Measurements from ENCODE around the gene PSMG1.

PSMG1 gene

GRCh38 chr21:39156024-39156423 lies 27.2 kb downstream of the PSMG1 start:
- no peak overlapping the region for H3K27ac ChIP-seq
- H3K4me2 ChIP-seq, result no peak overlapping the region
- peaks cover 15% of the 10 kb centered on the region for H3K9me3 ChIP-seq
- H3K36me3 ChIP-seq, result no peaks in the 10 kb centered on the region
- no peak for TF ChIP-seq Cebpa-rat (IDR thresholded peaks at IDR 0.05)
- no peaks in the 10 kb centered on the region for H3K27me3 ChIP-seq
- H3K9ac ChIP-seq, result no peak overlapping the region
- H3K4me1 ChIP-seq, result 0 out of 2 replicates have a peak, but pooled peaks cover 13% of the 10 kb centered on the region
- H3K4me3 ChIP-seq, result no peak overlapping the region
- no peaks in the 10 kb centered on the region for H4K20me1 ChIP-seq

GRCh38 chr21:39155578-39155977 lies 27.7 kb downstream of the PSMG1 start:
- no peak overlapping the region for H3K9ac ChIP-seq
- no peak for TF ChIP-seq Cebpa-rat (IDR thresholded peaks at IDR 0.05)
- no peaks in the 10 kb centered on the region for H3K27me3 ChIP-seq
- 0 out of 2 replicates have a peak, but pooled peaks cover 9% of the 10 kb centered on the region for H3K4me1 ChIP-seq
- peaks cover 15% of the 10 kb centered on the region for H3K9me3 ChIP-seq
- H4K20me1 ChIP-seq, result no peaks in the 10 kb centered on the region
- H3K27ac ChIP-seq, result no peak overlapping the region
- H3K4me2 ChIP-seq, result no peak overlapping the region
- no peak overlapping the region for H3K4me3 ChIP-seq
- no peaks in the 10 kb centered on the region for H3K36me3 ChIP-seq

- H4K20me1 ChIP-seq, result no peaks in the 10 kb centered on the region
- H3K9ac ChIP-seq, result no peak overlapping the region
- H3K36me3 ChIP-seq, result no peaks in the 10 kb centered on the region
- no peak overlapping the region for H3K27ac ChIP-seq
- H3K4me1 ChIP-seq, result 0 out of 2 replicates have a peak, but pooled peaks cover 1% of the 10 kb centered on the region
- H3K4me3 ChIP-seq, result no peak overlapping the region
- H3K4me2 ChIP-seq, result no peak overlapping the region
- TF ChIP-seq Cebpa-rat (IDR thresholded peaks at IDR 0.05), result no peak
- no peaks in the 10 kb centered on the region for H3K27me3 ChIP-seq
- H3K9me3 ChIP-seq, result peaks cover 15% of the 10 kb centered on the region
These were observed 29.4 kb downstream of the PSMG1 start for GRCh38 chr21:39153842-39154241.

GRCh38 chr21:39153373-39153772 lies 29.9 kb downstream of the PSMG1 start:
- Histone ChIP-seq H3K4me3 (no peak overlapping the region), H3K9me3 (peaks cover 15% of the 10 kb centered on the region), H3K36me3 (no peaks in the 10 kb centered on the region), H3K9ac (no peak overlapping the region), H3K4me1 (no peaks in the 10 kb centered on the region), H3K4me2 (no peak overlapping the region), H3K27me3 (no peaks in the 10 kb centered on the region), H3K27ac (no peak overlapping the region), H4K20me1 (no peaks in the 10 kb centered on the region)
- TF ChIP-seq Cebpa-rat (IDR thresholded peaks at IDR 0.05), result no peak

DNA sequence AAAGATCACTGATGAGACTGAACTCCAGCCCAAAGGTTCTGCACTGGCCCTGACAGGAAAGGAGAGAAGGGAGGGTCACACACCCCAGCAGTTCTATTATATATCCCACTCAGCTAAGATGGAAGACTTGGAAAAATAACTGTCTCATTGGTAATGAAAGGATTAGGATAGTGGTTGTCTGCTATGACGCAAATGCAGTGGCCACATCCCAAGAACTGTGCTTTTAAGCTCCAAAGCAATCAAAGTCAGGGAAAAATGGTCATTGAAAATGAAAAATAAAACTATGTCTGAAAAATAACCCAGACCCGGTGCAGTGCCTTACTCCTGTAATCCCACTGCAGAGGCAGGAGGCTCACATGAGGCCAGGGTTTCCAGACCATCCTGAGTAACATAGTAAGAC lies 31.0 kb downstream of the PSMG1 start:
- H3K9ac ChIP-seq, result no peak overlapping the region
- H3K4me3 ChIP-seq, result no peak overlapping the region
- H3K4me1 ChIP-seq, result no peaks in the 10 kb centered on the region
- peaks cover 10% of the 10 kb centered on the region for H3K9me3 ChIP-seq
- H3K36me3 ChIP-seq, result no peaks in the 10 kb centered on the region
- H4K20me1 ChIP-seq, result no peaks in the 10 kb centered on the region
- H3K4me2 ChIP-seq, result no peak overlapping the region
- no peaks in the 10 kb centered on the region for H3K27me3 ChIP-seq
- TF ChIP-seq Cebpa-rat (IDR thresholded peaks at IDR 0.05), result no peak
- H3K27ac ChIP-seq, result no peak overlapping the region

DNA sequence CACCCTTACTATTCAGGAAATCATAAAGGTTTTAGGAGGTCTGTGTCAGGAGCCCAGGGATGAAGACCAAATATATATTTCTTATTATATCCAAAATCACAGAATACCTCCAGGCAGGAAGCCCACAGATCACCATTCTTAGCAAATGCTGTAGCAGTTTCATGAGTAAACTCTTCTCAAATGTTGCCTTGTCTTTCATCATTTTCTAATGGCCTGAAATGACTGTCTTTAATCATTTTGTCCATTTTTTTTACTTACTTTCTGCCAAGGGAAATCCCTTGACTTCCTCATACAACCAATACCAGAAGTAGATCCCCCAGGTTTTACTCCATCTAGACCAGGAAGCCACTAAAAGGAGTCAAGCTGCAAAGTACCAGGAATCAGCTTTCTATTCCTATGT lies 32.4 kb downstream of the PSMG1 start:
- Histone ChIP-seq H3K36me3 (no peaks in the 10 kb centered on the region), H3K4me2 (no peak overlapping the region), H3K9ac (no peak overlapping the region)

DNA sequence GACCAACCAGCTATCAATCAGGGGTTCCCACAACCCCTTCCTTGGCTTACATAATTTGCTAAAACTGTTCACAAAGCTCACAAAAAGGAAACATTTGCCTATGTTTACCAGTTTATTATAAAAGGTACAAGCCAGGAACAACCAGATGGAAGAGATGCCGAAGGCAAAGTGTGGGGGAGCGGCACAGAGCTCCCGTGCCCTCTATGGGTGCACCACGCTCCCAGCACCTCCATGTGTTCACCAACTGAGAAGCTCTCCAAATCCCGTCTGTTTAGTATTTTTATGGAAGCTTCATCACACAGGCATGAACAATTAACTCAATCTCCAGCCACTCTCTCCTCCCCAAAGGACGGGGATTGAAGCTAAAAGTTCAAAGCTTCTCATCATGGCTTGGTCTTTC lies 32.9 kb downstream of the PSMG1 start:
- Histone ChIP-seq H3K27me3 (no peaks in the 10 kb centered on the region), H3K9ac (no peak overlapping the region), H3K27ac (no peak overlapping the region), H3K4me3 (no peak overlapping the region), H3K4me1 (no peaks in the 10 kb centered on the region), H3K36me3 (no peaks in the 10 kb centered on the region), H4K20me1 (no peaks in the 10 kb centered on the region), H3K4me2 (no peak overlapping the region), H3K9me3 (no peaks in the 10 kb centered on the region)
- TF ChIP-seq Cebpa-rat (IDR thresholded peaks at IDR 0.05), result no peak

More for the DNA sequence above, 32.4 kb downstream of the PSMG1 start:
- Histone ChIP-seq H3K27ac (no peak overlapping the region), H4K20me1 (no peaks in the 10 kb centered on the region), H3K4me1 (no peaks in the 10 kb centered on the region), H3K27me3 (no peaks in the 10 kb centered on the region), H3K4me3 (no peak overlapping the region), H3K9me3 (peaks cover 4% of the 10 kb centered on the region)
- TF ChIP-seq Cebpa-rat (IDR thresholded peaks at IDR 0.05), result no peak

DNA sequence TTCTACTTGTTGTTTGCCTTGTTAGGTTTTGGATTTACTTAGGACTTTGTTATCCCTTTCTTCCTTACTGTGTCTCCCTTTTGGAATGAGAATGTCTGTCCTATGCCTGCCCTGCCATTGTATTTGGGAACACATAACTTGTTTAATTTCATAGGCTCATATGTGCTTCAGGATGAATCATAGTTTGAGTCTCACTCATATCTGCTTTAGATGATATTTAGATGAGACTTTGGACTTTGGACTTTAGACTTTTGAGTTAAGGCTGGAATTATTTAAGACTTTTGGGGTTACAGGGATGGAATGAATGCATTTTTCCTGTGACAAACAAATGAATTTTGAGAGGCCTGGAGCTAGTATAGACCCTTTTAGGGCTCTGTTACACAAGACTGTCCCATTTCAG lies 33.4 kb downstream of the PSMG1 start:
- Histone ChIP-seq H3K27ac (no peak overlapping the region), H3K27me3 (no peaks in the 10 kb centered on the region), H4K20me1 (no peaks in the 10 kb centered on the region), H3K4me1 (no peaks in the 10 kb centered on the region), H3K9me3 (no peaks in the 10 kb centered on the region; the same call in 1 of the 2 replicates), H3K4me2 (no peak overlapping the region), H3K36me3 (no peaks in the 10 kb centered on the region), H3K9ac (no peak overlapping the region), H3K4me3 (no peak overlapping the region)
- TF ChIP-seq Cebpa-rat (IDR thresholded peaks at IDR 0.05), result no peak

DNA sequence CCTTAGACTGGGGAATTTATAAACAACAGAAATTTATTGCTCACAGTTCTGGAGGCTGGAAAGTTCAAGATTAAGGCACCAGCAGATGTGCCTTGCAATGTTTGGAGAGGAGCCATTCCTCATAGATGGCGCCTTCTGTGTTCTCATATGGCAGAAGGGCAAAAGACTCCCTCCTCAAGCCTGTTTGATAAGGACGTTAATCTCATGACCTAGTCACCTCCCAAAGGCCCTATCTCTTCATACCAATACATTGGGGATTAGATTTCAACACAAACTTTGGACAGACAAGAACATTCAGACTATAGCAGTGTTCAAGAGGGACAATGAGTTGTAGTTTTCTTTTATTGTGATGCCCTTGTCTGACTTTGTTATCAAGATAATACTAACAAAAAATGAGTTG lies 34.3 kb downstream of the PSMG1 start:
- Histone ChIP-seq H3K36me3 (no peaks in the 10 kb centered on the region), H4K20me1 (no peaks in the 10 kb centered on the region), H3K27me3 (no peaks in the 10 kb centered on the region), H3K9ac (no peak overlapping the region), H3K4me3 (no peak overlapping the region), H3K4me2 (no peak overlapping the region), H3K4me1 (no peaks in the 10 kb centered on the region), H3K9me3 (peaks cover 9% of the 10 kb centered on the region), H3K27ac (no peak overlapping the region)
- no peak for TF ChIP-seq Cebpa-rat (IDR thresholded peaks at IDR 0.05)

- peaks cover 9% of the 10 kb centered on the region for H3K9me3 ChIP-seq
- TF ChIP-seq Cebpa-rat (IDR thresholded peaks at IDR 0.05), result no peak
- H3K27ac ChIP-seq, result no peak overlapping the region
- H3K9ac ChIP-seq, result no peak overlapping the region
- no peak overlapping the region for H3K4me2 ChIP-seq
- no peaks in the 10 kb centered on the region for H3K36me3 ChIP-seq
- no peaks in the 10 kb centered on the region for H3K27me3 ChIP-seq
- peaks cover 15% of the 10 kb centered on the region; the same call in 1 of the 2 replicates for H3K4me1 ChIP-seq
- no peak overlapping the region for H3K4me3 ChIP-seq
- no peaks in the 10 kb centered on the region for H4K20me1 ChIP-seq
These were observed 39.1 kb downstream of the PSMG1 start for GRCh38 chr21:39144191-39144590.

GRCh38 chr21:39142972-39143371 lies 40.3 kb downstream of the PSMG1 start:
- H3K27me3 ChIP-seq, result no peaks in the 10 kb centered on the region

More at GRCh38 chr21:39142972-39143371, 40.3 kb downstream of the PSMG1 start:
- Histone ChIP-seq H3K36me3 (no peaks in the 10 kb centered on the region), H4K20me1 (no peaks in the 10 kb centered on the region), H3K9me3 (peaks cover 9% of the 10 kb centered on the region), H3K4me3 (no peak overlapping the region), H3K4me2 (peak overlapping the region; percentile 19; the same call in 1 of the 2 replicates), H3K4me1 (peaks cover 15% of the 10 kb centered on the region; the same call in 1 of the 2 replicates), H3K27ac (no peak overlapping the region), H3K9ac (no peak overlapping the region)
- no peak for TF ChIP-seq Cebpa-rat (IDR thresholded peaks at IDR 0.05)
